HG03066 (cell line): ENCODE data around the gene PUS10.

Source experiments
- ATAC-seq: cut with Tn5 transposase; IDR thresholded peaks from one replicate; pipeline ENCODE4 v1.9.1; 2021; ENCODE audit warnings: low read depth; ENCODE audit not compliant: unreplicated experiment

The PUS10 gene

DNA sequence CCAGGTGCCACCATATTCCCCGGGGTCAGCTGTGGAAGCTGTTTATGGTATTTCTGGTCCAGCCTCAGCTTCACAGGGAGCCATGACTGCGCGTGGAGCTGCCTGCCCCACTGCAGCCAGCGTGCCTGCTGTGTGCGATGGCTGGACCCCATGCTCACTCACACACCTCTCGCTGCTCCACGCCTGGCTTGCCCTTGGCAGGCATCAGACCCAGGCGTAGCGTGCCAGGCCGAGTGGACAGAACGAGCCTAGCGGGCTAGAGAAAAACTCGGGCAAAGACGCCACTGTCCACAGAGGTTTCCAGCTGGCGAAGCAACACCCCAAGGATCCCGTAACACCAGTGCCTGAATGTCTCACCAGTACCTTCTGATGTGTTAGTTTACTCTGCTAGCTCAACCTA is 43.4 kb downstream of the PUS10 start:
- no peak for ATAC-seq

DNA sequence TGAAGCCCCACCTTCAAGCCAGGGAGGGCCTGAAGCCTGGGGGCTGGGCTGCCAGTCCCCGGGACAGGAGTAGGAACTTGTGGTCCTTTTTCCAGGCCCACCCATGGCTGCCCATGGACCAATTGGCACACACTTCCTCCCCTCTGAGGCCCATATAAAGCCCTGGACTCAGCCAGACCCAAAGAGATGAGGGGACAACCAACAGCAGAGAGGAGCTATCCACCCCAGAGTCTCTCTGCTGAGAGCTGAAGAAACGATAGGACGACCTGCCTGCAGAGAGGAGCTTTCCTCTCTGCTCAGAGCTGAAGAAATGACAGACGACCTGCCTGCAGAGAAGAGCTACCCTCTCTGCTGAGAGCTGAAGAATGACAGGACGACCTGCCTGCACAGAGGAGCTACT is 44.4 kb downstream of the PUS10 start:
- ATAC-seq, result no peak

DNA sequence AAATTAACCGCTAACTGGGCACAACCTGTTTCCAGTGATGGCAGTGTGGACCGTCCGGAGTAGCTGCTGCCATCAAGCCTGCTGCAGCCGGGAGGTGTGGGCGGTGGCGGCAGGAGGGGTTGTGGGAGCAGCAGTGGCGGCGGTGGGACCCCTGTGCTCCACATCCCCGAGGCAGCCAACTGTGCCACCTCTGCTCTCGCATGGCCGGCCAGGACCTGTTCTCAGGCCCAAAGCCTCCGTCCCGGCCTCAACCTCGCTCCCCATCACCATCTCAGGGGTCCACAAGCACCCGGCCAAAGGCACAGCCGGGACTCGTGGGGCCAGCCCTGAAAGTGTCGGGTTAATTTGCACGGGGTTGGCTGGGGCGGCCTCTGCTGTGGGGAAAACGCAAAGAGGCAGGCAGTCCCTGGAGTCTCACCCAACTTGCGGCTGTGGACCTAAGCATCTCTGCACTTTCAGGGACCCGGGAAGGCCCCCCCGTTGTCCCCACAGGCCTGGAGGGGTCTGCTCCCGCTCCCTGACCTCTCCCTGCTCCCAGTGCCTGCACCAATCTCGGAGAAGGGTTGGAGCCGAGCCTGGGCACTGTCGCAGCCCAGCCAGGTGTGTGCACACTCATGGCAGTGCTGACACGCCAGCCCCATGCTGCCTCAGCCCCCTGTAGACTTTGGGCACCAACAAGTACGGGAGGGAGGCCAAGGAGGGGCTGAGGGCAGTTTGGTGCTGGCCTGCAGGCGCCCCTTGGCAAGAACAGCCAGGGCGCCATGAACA is 45.0 kb downstream of the PUS10 start:
- no peak for ATAC-seq

DNA sequence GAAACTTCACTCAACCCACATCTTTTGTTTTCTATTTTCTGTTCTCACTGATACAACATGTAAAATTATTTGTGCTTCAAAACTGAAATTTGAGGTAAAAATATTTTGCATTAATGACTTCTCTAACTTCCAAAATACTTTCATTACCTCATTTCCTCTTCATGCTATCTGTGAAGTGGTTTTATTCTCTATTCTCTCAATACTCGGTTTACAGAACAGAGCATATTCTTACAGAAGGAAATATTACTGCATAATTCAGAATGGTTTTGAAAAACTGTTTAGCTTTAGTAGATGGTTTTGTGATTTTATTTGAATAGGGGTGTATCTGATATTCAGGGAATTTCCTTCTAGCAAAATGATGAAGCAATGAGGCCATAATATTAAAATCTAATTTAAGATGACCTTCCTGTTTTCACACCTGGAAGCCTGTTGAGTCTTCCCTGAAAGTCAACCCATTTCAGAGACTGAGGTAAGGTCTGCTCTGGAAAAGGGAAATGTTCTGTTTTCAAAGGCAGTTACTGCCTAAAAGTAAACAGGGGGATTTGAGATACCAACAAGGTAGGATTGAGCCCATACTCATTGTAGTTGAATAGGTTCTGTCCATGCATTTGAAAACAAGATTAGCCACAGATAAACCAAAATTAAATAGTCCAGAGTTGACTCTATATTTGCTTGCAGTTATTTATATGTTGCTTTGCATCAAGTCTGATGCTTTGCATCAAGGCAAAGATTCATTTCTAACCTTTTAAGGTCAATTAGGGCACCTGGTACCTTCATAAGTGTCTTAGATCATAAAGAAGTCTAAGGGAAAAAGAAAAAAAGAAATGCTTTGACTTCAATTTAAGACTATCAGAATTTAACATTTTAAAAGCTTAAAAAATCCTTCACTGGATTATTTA is 51.3 kb downstream of the PUS10 start:
- ATAC-seq, result peak; percentile 74

DNA sequence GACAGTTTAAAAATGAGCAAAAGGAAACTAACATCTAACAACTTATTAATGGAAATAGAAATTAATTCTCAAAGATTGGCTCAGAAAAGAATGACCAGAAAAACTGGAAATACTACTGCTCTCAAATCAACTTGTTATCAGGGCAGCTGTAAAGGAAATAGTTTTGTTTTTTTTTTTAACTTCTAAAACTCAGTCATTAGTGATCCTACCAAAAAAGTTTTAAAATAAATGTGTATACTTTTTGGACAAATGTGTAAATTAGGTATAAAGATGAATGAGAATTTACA is 52.6 kb downstream of the PUS10 start:
- no peak for ATAC-seq

DNA sequence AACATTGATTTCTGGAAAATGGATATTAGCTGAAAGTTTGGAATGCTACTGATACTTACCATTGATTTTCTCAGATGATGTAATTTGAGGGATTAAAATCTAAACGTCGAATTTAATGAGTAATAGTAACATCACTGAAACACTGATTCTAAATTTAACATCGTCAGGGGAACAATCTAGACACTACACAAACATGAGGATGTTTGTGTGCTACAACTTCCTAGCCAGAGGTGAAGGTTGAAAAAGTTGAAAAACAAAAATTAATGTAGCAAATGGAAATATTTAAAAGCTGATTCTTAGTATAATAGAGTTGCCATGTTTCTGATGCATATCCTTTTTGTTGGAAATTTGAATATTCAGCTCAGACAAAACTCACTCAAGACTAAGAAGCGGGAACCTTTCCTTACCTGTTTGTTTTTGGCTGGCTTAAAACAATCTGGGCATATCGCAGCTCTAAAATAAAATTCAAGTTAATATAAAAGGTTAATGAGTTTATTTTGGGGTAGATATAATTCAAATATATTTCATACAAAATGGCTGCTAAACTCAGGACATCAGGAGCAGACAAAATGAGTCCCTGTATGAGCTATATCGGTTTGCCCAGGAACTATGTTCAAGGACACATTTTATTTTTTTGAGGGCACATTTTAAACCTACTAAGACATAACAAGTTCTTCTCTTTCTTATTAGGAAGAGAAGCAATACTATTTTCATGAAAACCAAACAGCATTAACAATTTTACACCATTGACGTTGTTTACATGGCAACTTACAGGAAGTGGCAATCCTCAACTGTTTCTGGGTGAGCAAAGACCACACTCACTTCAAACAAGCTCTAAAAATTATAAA is 53.2 kb downstream of the PUS10 start:
- ATAC-seq, result no peak

DNA sequence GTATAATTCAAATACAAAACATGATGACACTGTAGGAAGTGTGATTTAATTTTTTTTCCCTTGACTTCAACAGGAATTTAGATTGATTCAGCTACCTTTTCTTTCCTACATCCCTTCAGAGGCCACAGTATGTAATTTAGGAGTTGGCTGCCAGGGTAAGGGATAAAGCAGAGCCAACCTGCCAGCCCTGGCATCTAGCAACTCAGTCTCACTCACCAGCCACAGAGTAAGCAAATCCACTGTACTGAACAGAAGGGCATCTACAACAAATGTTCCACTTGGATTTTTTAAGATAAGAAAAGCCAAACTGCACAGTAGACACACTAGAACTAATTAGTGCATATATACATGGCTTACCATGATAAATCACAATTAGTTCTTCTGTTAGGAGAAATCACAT is 54.9 kb downstream of the PUS10 start:
- ATAC-seq, result no peak

DNA sequence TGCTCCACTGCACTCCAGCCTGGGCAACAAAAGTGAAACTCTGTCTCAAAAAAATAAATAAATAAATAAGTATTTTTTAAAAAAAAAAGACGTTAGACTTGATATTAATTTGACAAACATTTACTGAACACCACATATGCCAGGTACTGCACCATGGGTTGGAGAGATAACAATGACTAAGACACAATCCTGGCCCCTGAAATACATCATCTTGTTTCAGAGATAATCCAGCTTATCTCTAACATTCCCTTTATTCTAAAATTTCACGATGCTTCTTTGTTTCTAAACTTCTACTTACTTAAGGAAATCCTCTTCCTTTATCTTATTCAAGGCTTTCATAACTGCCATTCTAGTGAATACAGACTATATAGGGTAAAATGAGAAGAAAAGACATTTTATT is 55.5 kb downstream of the PUS10 start:
- ATAC-seq, result no peak

DNA sequence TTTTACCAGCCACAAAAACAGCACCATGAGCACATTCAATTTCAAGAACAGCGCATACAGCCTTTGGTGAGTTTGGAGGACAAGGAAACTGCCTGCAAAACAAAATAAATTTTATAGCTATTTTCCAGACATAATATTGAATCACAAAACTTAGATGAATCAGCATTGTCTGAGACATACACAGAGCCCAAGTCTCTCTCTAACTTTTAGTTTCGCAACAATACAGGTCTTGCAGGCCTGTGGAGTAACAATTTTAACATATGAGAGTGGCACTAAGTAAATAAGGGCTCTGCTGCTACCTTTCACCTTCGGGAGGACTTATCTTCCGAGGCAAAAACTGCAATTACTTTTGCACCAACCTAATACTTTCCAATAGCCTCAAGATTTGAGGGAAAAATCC is 56.6 kb downstream of the PUS10 start:
- no peak for ATAC-seq

DNA sequence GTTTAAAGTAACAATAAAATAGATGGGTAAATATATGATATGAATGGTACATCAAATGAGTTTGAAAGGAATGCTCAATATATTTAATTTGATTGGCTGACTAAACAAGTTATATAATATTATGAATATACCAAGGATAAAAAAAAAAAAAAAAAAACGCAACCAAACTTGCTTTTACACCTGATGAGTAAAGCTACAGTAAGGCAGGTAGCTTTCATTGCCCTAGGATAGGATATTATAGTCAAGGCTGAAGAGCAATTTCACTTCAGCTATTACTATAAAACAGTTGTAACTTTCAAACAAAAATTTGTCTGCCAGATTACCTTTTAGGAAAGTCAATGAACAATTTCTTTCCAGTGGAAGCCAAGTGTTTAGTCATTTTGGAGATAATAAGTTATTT is 57.3 kb downstream of the PUS10 start:
- ATAC-seq, result no peak

DNA sequence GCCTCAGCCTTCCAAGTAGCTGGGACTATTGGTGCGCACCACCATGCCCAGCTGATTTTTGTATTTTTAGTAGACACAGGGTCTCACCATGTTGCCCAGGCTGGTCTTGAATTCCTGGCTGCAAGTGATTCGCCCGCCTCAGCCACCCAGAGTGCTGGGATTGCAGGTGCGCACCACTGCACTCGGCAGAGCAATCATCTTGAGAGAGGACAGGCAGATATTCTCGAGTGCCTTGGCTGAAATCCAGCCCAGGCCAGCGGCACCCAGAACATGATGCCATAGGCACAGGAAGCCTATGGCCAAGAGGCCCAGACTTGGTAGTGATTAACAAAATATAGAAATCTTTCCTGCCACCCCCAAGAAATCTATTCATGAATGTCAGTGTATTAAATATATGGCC is 58.6 kb downstream of the PUS10 start:
- ATAC-seq, result no peak

DNA sequence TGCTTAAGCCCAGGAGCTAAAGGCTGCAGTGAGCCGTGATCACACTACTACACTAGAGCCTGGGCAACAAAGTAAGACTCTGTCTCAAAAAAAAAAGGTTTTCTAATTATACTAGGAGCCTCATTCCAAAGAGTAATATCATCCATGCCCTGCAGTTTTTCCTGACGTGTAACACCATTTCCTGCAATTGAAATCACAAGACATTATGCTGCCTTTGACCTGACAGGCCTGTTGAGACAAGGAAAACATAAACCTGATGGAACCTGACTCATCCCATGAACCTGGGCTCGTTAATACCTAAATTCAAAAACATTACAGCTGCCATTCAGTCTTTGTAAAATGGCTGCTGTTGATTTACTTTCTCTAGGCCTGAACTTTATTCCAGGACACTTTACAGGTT is 59.3 kb downstream of the PUS10 start:
- no peak for ATAC-seq

DNA sequence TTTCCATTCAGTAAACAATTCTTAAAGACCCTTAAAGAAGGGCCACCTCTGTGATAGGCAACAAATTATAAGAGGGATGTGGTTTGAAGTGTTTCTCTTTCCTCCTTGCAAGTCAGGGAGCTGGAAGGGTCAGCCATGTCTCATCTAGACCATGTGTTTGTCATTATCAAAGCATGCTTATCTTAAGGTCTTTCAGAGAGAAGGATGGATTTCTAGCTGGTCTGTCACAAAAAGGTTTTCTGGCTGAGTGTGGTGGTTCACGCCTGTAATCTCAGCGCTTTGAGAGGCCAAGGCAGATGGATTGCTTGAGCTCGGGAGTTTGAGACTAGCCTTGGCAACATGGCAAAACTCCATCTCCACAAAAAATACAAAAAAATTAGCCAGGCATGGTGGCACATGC is 59.7 kb downstream of the PUS10 start:
- ATAC-seq, result no peak

DNA sequence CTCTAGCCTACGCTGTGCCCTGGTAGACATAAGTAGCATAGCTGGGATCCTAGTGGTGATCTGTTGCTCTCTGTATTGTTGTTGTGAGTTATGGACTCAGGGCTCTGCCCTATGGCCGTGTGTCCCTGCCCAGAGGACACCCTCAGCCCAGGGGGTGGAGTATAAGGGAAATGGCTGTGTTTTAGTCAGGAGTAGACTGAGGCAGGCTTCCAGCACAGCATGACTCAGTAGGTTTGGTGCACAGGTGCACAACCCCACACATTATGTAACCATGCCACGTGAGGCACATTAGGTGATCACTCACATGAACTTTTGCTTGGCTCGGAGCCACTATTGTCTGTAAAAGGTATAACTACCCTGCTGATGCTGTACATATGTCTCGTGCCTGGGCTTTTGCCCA is 60.4 kb downstream of the PUS10 start:
- ATAC-seq, result no peak

DNA sequence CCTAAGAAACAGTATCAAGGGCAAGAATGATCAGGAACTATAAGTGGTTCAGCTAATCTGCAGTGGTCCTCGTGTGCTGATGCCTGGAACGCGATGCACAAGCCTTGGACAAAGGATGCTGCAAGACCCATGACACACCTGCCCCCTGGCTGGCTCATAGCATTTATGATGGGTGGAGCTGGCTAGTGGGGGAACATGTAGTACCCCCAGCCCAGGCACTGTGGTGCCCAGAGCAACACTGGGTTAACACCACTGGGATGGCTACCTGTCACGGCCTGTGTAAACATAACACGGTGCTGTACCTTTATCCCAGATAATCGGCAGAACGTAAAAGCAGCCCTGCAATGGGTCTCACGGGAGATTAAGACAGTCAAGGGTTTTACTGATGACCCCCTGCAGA is 60.8 kb downstream of the PUS10 start:
- no peak for ATAC-seq

DNA sequence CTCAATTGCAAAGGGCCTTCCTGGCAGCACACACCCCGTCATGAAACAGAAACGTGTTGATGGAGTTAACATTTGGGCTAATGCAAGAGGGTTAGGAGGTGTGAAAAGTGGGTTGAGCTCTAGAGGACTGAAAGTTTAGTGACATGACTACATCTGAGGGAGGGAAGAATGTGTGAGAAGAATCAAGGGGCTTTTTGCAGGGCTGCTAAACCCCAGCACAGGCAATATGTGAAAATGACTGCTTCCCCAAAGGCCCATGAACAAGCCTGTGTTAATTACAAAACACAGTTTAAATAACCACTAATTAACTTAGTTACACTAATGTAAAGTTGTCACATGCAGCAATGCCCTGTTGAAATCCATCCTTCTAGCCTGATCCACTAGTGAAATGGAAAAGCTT is 63.9 kb downstream of the PUS10 start:
- no peak for ATAC-seq

DNA sequence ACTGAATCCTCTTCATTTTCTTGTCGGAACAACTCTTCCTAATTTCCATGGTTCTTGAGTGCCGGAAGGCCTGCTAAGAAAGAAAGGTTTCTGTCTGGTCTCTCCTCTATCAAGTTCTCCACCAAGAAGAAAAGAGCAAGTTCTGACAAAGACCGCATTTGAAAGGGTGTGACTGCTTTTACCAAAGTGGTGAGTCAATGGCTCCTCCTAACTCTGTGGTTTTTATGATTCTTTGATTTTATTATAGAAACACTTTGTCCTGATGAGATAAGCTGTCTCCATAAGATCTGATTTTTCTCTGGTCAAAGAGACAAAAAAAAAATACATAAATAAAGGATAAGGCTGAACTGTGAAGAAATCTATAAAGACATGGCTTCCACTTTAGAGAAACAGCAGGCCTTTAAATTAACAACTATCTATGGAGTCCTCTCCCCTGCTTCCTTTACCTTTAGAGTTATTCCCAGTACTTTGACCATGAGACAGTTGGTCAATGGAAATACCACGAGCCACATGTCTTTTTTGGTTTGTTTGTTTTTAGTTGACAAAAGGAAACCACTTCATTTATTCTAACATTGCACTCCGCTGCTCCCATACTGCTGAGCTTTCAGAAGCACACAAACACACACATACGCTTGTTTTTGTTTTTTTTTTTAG is 69.0 kb downstream of the PUS10 start:
- ATAC-seq, result no peak

DNA sequence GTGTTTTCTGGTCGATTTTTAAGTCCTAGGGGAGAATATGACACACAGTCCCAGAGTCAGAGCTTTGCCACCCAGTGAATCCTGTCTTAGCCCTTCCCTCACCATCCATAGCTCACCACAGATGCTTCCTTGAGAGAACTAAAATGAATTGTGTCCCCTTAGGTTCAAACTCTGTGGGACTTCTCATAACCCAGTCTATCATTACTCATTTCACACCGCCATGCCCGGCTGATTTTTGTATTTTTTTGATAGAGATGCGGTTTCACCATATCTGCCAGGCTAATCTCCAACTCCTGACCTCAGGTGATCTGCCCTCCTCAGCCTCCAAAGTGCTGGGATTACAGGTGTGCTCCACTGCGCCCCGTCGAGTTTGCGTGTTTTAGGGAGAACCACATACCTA is 69.9 kb downstream of the PUS10 start:
- no peak for ATAC-seq

DNA sequence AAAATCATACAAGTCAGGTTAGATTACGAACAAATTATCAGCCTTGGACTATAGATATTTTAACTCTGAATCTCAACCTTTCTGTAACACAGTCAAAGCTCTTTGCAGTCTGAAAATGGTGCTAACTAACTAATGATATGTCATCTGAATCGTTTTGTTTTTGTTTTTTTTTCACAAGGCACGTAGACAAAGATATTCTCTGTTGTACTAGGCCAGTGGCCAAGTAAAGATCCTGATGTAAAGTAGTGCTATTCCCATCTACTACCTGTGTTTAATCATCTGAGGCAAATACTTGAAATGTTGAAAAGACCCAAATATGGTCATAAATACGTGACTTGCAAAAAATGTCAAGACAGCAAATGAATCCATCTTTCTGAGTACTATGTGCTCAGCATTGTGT is 71.0 kb downstream of the PUS10 start:
- ATAC-seq, result no peak

DNA sequence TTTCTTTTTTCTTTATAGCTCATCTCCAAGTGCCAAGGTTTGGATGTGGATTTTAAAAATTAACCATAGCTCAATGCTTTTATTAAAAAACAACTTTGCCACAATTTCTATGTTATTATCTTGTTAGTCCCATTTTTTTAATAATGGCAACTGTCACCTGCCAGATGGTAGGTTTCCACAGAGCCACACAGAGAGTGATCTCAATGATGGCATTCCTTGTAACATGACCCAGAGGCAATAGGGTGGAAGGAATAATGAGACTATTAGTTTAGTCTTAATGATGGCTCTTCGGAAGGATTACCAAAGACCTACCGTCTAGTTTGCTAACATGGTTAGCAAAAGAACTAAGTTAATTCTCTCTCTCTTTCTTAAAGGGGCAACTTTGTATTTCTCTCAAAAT is 72.7 kb downstream of the PUS10 start:
- no peak for ATAC-seq

DNA sequence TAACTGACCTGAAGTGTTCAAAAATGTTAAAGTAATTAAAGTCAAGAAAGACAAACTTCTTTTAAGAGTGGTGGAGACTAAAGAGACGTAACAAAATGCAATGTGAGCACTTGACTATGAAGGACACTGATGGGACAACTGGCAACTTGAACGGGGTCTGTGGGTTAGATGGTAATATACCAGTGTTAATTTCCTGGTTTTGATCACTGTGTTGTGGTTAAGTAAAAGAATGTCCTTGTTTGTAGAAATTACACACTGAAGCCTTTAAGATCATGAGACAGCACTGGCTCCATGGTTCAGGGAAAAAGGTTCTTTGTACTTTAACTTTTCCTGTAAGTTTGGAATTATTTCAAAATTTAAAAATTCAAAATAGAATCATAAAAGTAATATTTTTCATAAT is 78.4 kb downstream of the PUS10 start:
- ATAC-seq, result no peak
